MCF 10A (cell line): ENCODE results near the gene KLK11. TPM values are rescaled to one million over a fixed set of nuclear protein-coding genes. Genes with fewer than 3 reads are reported as not detected.

Source experiments
- Bru-seq: library from RNA; stranded (reverse); fragments of 400-500 nt; gene quantifications from one replicate; lab custom pipeline; 2021; lab: Mats Ljungman, UMichigan
- BruChase-seq, 2 experiments: library from RNA; stranded (reverse); fragments of 400-500 nt; gene quantifications; one replicate each; lab custom pipeline; 2021; lab: Mats Ljungman, UMichigan
- BruUV-seq: library from RNA; stranded (reverse); fragments of 400-500 nt; replicated peaks from 2 replicates; lab custom pipeline; 2021; lab: Mats Ljungman, UMichigan
- CTCF ChIA-PET: fragments of 300-600 bp; sonication (Branson Sonifier 250); formaldehyde crosslinking; extraction: SDS; loops from one replicate; lab custom pipeline; 2021; ENCODE audit warnings: antibody characterized with exemption, inconsistent platforms; lab: Yijun Ruan, JAX
- POLR2A ChIA-PET: fragments of 300-600, 350-650 bp; sonication (Branson Sonifier 250); formaldehyde crosslinking; extraction: SDS; loops from one replicate; lab custom pipeline; 2020; ENCODE audit warnings: antibody characterized with exemption, inconsistent platforms; lab: Yijun Ruan, JAX
- DNase-seq: peaks from one replicate; pipeline ENCODE4 v3.0.0-alpha.2; 2018; ENCODE audit not compliant: unreplicated experiment
- H3K27ac Mint-ChIP-seq: one replicate; pipeline ENCODE4 v1.8.0; 2022; ENCODE audit warnings: mild to moderate bottlenecking, low read depth, mixed read lengths; ENCODE audit not compliant: unreplicated experiment
- H3K27me3 Mint-ChIP-seq: one replicate; pipeline ENCODE4 v1.8.0; 2022; ENCODE audit warnings: mixed read lengths; ENCODE audit not compliant: insufficient read depth, unreplicated experiment
- H3K36me3 Mint-ChIP-seq: one replicate; pipeline ENCODE4 v1.8.0; 2022; ENCODE audit warnings: mild to moderate bottlenecking, moderate library complexity, mixed read lengths; ENCODE audit not compliant: insufficient read depth, unreplicated experiment
- H3K4me1 Mint-ChIP-seq: one replicate; pipeline ENCODE4 v1.8.0; 2022; ENCODE audit warnings: mixed read lengths; ENCODE audit not compliant: insufficient read depth, unreplicated experiment
- H3K4me3 Mint-ChIP-seq: one replicate; pipeline ENCODE4 v1.8.0; 2022; ENCODE audit warnings: mild to moderate bottlenecking, moderate library complexity, mixed read lengths; ENCODE audit not compliant: unreplicated experiment
- H3K9me3 Mint-ChIP-seq: one replicate; pipeline ENCODE4 v1.8.0; 2022; ENCODE audit warnings: mixed read lengths; ENCODE audit not compliant: unreplicated experiment
- intact Hi-C: fragments of 100-400 bp; cut with micrococcal nuclease; formaldehyde crosslinking; loops from 2 replicates; pipeline ENCODE4 v1.14.1; 2022
- long read RNA-seq: library from polyadenylated mRNA; stranded (forward); transcript quantifications from one replicate; pipeline ENCODE4 v2.0.0, GENCODE V29; 2022
- total RNA-seq: library from RNA; stranded (reverse); gene quantifications from 2 replicates; pipeline ENCODE4 v1.2.3, GENCODE V29; 2022
- TF ChIP-seq, protein P1 (sequence below): fragments of 200-600 bp; IDR thresholded peaks from one replicate; pipeline ENCODE4 v1.8.0; 2022; ENCODE audit warnings: antibody characterized with exemption, mild to moderate bottlenecking; ENCODE audit not compliant: unreplicated experiment

The KLK11 gene, protein sequence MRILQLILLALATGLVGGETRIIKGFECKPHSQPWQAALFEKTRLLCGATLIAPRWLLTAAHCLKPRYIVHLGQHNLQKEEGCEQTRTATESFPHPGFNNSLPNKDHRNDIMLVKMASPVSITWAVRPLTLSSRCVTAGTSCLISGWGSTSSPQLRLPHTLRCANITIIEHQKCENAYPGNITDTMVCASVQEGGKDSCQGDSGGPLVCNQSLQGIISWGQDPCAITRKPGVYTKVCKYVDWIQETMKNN
- total RNA-seq: not detected in 2 replicates
- not detected for Bru-seq, nascent RNA
- BruChase-seq, experiment 1, labeled RNA remaining after a 6-hour chase: not detected
- not detected for BruChase-seq, experiment 2, labeled RNA remaining after a 2-hour chase
- long read RNA-seq: 0 reads

DNA sequence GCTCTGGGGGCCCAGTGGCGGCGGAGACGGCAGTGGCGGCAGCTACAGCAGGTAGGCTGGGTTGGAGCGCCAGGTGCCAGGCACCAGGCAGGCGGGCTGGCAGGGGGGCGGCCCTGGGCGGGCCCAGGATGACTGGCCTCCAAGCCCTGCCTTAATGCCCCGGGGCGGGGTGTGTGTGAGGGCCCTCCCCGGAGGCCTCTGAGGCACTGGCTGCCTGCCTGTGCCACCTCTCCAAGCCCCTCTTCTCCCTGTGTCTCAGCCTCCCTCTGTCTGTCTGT lies at the start of gene KLK11:
Gene KLK11, minus strand, starts transcription at position 63 of the 278 bp plus-strand sequence. CDS start 985 bp downstream, outside the sequence.
- Mint-ChIP-seq H3K9me3 (peaks cover 21% of the 10 kb centered on the region), H3K4me1 (peaks cover 6% of the 10 kb centered on the region), H3K27ac (no peak within 1 kb of the TSS), H3K27me3 (no peaks in the 10 kb centered on the region), H3K36me3 (no peaks in the 10 kb centered on the region), H3K4me3 (no peak within 1 kb of the TSS)
- intact Hi-C loops: loop anchor here (10.0 kb wide), 1 partner anchor 758 kb away; no protein-coding TSS in a partner anchor
- no peak for DNase-seq
- ChIA-PET POLR2A (no interaction called here), CTCF (no interaction called here)
- no TSS peak for BruUV-seq
- TF ChIP-seq, protein P1, sequence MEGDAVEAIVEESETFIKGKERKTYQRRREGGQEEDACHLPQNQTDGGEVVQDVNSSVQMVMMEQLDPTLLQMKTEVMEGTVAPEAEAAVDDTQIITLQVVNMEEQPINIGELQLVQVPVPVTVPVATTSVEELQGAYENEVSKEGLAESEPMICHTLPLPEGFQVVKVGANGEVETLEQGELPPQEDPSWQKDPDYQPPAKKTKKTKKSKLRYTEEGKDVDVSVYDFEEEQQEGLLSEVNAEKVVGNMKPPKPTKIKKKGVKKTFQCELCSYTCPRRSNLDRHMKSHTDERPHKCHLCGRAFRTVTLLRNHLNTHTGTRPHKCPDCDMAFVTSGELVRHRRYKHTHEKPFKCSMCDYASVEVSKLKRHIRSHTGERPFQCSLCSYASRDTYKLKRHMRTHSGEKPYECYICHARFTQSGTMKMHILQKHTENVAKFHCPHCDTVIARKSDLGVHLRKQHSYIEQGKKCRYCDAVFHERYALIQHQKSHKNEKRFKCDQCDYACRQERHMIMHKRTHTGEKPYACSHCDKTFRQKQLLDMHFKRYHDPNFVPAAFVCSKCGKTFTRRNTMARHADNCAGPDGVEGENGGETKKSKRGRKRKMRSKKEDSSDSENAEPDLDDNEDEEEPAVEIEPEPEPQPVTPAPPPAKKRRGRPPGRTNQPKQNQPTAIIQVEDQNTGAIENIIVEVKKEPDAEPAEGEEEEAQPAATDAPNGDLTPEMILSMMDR: no peak

DNA sequence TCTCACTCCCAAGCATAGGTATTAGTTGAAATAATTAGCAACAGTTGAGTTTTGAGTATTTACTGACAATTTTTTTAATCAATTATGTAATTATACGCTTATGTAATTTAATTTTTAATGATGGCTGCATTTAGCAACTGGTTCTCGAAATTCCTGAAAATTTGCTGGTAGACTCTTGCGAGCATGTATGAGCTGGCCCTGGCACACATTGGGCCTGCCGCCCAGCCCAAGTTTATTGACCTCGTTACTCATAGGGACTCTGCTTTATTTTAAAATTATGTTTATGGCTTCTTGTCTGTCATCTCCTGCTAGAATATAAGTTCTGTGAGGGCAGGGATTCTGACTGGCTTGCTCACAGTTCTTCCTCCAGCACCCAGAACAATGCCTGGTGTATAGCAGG lies 49.6 kb upstream of the KLK11 start:
- no peaks in the 10 kb centered on the region for H3K4me1 Mint-ChIP-seq
- no TSS peak for BruUV-seq
- no peak for DNase-seq
- intact Hi-C loops: no loop called here
- POLR2A ChIA-PET: no interaction called here
- CTCF ChIA-PET: no interaction called here
- TF ChIP-seq, protein P1: no peak
- H3K36me3 Mint-ChIP-seq: no peaks in the 10 kb centered on the region
- H3K4me3 Mint-ChIP-seq: no peak overlapping the region
- no peak overlapping the region for H3K27ac Mint-ChIP-seq
- H3K9me3 Mint-ChIP-seq: peaks cover 12% of the 10 kb centered on the region
- no peaks in the 10 kb centered on the region for H3K27me3 Mint-ChIP-seq

DNA sequence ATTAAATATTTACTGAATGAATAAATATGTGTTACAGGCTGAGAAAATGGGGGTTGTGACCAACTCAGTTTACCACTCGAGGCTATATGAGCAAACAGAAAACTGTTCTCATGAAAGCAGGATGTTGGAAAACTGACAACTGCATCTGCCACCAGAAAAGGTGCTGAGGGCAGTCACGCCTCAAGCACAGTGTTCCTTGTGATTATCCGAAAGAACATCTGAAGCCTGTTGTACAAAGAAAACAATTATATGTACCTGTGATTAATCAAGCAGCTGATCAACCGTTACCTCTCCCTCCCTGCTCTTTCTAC lies 44.6 kb upstream of the KLK11 start:
- TF ChIP-seq, protein P1: no peak
- no peak for DNase-seq
- peaks cover 21% of the 10 kb centered on the region for H3K9me3 Mint-ChIP-seq
- no peak overlapping the region for H3K27ac Mint-ChIP-seq
- H3K36me3 Mint-ChIP-seq: no peaks in the 10 kb centered on the region
- H3K4me3 Mint-ChIP-seq: no peak overlapping the region
- BruUV-seq: no TSS peak
- intact Hi-C loops: no loop called here
- H3K27me3 Mint-ChIP-seq: no peaks in the 10 kb centered on the region
- ChIA-PET POLR2A (no interaction called here), CTCF (no interaction called here)
- no peaks in the 10 kb centered on the region for H3K4me1 Mint-ChIP-seq

DNA sequence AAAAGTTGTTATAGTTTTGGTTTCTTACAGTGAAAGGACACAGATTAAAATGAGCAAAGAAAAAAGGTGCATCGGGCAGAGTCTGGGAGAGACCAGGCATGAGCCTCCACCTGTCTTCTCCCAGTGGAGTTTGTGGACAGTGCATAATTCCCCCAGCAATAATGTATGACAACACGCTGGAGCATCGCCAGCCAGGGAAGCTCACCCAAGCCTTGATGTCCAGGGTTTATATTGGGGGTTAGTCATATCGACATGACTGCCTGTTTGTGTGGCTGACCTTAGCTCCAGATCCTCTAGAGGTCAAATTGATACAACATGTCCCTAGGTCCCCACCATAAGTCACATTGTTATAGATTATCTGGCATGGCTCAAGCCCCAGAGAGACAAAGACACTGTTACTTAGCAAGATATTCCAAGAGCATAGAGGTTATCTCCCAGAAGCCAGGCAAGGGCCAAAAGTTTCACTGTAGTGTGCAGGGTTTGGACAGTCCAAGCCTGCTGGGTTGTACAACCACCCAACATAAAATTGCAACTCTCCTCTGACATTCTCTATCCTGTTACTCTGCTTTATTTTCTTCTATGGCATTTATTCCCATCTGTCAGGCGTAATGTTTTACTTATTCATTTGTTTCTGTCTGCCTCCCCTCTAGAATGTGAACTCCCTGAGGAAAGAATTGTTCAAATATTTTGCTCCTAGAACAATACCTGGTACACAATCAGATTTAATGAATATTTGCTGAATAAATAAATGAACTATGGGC lies 44.1 kb upstream of the KLK11 start:
- peaks cover 21% of the 10 kb centered on the region for H3K9me3 Mint-ChIP-seq
- no peak overlapping the region for H3K4me3 Mint-ChIP-seq
- intact Hi-C loops: no loop called here
- ChIA-PET POLR2A (interaction anchor here (0.5 kb wide), 1 partner anchor 69 kb away, joined by 3 read pairs; no protein-coding TSS in a partner anchor), CTCF (interaction anchor here (0.6 kb wide), 2 partner anchors 26 to 30 kb away, joined by 3 read pairs; no protein-coding TSS in a partner anchor)
- H3K27me3 Mint-ChIP-seq: no peaks in the 10 kb centered on the region
- no peak for DNase-seq
- TF ChIP-seq, protein P1: no peak
- BruUV-seq: no TSS peak
- H3K4me1 Mint-ChIP-seq: no peaks in the 10 kb centered on the region
- no peaks in the 10 kb centered on the region for H3K36me3 Mint-ChIP-seq
- H3K27ac Mint-ChIP-seq: no peak overlapping the region
